NCI-H1930 (cell line): ENCODE measurements around the gene CARD11.

Experiments
- DNase-seq, 2 experiments: peaks; one replicate each; lab custom pipeline; 2025; lab: John Stamatoyannopoulos, UW

Gene CARD11

DNA sequence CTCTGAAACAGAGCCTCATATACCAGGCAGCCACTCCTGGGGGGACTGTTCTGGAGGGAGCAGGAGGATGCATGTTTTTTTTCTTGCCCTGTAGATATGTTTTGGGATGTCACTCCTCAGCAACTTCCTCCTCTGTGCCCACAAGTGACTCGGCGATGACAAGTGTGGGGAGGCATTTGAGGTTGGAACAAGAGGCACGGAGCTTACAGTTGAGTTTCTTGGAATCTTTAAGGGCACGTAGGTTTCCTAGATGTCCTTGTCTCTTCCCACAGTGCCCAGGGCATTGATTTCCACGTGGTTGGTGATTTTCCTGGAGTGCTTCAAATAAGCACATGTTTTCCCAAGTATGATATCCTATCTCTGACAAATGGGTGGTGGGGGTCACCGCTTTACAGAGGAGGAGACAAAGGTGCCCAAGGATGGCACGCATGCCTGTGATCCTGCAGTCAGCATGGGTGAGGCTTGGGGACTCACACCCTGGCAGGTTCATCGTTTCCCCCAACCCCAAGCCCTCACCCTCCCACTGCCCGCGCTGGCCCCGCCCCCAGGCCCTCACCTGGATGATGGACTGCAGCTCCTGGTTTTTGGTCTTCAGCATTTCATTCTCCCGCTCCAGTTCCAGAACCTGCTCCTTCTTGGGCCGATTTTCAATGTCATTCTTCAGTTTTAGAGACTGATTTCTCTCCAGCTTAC lies 104.3 kb downstream of the CARD11 start:
- DNase-seq, result no peak

DNA sequence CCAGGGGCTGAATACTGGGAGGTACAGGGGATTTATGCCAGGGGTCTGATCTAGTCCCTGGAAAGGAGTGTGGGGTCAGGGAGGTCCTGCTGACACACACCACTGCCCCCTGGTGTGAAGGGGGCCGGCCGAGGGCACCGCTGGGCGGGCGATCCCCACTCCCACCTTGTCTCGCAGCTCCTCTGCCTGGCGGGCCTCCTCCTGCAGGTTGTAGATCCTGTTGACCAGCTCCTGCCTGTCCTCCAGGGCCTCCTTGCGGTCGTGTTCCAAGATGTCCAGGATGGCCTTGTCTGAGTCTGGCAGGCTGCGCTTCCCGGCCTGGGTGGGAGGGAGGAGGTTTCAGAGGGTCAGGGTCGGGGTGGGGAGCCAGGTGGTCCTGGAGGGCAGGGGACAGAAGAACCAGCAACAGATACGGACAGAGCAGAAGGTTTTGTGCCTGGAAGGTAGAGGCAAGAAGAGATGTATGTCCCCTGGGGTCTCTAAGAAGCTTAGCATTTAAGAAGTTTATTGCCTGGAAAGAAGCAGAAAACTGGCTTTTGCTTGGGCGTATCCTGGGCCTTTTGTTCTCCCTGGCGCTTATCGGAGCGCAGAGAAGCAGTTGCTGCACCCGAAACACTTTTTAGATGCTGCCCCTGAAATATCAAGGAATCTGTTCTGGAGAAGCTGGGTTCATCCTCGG lies 105.0 kb downstream of the CARD11 start:
- no peak for DNase-seq

DNA sequence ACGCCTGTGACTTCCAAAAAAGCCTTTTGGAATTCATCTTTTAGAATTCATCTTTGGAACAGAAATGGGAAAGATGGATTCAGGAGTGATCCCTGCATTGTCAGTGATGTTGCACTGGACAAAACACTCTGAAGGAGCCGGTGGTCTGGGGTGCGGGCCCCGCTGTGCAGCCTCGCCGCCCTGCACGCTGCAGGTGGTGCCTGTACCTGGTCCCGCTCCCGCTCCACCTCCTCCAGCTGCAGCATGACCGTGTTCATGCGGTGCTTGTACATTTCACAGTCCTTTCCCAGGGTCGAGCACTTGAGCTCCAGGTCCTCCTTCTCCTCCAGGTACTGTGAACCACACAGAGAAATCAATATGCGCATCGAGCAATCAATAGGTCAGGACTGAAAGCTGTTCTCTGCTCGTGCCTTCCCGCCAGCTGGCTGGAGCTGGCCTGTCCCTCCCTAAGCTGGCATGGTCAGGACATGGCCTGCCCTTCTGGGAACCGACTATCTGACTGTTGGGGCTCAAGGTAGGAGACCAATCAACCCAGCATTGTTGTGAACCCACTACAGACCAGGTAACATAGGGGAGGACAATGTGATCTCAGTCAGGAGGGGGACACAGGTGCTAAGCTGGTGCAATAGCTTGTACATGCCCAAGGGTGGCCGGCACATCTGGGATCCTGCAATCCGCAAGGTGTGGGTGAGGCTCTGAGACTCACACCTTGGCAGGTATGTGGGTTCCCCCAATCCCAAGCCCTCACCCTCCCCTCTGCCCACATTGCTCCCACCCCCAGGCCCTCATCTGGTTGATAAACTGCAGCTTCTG lies 105.8 kb downstream of the CARD11 start:
- no peak for DNase-seq

DNA sequence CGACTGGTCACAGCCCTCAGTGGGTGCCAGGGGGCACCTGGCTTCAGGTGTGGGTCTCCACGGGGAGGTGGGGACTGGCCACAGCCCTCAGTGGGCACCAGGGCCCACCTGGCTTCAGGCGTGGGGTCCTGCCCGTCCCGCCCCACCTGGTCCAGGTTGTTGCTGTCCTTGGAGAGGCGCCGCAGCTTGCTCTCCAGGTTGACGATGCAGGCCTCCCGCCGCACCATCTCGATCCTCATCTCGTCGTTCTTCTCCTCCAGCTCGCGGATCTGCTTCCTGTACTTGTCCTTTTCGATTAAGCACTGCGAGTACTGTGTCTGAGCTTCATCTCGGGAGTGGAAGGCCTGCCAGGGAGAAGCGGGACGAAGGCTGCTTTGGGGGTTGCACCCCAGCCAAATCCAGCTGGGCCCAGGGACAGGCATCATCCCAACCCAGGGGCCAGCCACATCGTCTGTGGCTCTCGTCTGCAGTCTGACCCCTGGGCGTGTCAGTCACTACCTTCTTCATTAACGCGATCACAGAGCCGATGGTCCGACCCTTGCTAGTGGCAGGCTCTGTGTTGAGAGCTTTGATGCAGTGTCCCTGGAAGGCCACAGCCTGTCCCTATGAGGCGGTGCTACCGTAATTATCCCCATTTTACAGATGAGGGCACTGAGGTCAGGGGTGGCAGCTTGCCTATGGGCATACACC lies 106.6 kb downstream of the CARD11 start:
- DNase-seq, result no peak

DNA sequence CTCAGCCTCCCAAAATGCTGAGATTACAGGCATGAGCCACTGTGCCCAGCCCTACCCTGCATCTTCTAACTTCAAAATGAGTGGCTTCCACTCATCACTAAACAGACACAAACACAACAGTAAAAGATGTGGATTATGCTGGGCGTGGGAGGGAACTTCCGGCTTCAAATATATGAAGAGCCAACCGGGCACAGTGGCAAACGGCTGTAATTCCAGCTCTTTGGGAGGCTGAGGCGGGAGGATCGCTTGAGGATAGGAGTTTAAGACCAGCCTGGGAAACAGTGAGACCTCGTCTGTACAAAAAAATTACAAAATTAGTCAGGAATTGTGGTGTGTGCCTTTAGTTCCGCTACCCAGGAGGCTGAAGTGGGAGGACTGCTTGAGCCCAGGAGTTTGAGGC lies 107.4 kb downstream of the CARD11 start:
- no peak for DNase-seq

DNA sequence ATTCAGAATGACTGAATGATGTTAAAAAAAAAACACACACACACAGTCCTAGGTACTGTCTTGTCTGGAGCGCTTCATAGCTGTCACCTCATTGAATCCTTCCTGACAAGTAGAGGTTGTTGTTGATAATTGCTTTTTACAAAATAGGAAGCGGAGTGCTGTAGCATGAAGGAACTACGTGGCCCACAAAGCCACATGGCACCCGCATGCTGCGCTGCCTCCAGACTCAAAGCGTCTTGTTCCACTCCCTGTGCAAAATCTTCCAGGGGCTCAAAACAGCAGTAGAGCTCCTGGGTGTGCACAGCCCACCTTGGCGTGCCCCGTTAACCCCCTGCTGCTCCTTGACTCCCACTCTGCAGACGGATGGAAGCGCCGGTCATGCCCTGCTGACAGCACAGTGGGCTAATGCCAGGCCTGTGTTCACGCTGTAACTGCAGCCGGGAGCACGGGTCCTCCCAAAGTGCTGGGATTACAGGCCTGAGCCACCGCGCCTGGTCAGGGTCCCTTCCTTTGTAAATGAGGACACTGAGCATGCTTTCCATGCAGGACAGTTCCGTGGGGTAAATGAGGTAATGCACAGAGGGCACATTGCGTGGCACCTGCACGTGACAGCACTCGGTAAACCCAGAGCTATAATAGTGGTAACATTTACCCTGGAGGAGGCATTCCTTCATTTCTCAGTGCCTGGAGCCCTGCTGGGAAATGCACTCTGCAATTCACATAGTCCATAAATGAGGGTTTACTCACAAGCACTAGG lies 108.5 kb downstream of the CARD11 start:
- DNase-seq, result no peak

DNA sequence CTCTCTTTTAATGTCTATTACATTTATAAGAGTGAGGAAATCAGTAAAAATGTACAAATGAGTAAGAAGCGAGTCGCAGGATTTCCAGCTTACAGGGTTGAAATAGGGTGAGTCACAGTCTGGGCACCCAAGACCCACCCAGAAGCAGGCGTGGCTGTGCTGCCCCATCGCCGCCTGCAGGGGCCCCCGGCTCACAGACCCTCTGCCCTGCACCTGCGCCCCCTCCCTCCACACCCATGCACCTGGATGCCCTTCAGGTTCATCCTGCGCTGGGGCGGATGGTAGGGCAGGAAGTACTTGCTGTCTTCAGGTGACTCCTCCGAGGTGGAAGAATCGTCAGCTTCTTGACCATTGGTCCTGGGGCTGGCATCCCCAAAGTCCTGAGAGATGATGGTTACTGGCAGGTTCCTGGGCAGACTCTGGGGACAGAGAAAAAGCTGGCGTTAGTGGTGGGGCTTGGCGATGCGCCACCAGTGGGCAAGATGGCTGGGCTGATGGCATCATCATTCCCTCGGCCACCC lies 109.4 kb downstream of the CARD11 start:
- no peak for DNase-seq

DNA sequence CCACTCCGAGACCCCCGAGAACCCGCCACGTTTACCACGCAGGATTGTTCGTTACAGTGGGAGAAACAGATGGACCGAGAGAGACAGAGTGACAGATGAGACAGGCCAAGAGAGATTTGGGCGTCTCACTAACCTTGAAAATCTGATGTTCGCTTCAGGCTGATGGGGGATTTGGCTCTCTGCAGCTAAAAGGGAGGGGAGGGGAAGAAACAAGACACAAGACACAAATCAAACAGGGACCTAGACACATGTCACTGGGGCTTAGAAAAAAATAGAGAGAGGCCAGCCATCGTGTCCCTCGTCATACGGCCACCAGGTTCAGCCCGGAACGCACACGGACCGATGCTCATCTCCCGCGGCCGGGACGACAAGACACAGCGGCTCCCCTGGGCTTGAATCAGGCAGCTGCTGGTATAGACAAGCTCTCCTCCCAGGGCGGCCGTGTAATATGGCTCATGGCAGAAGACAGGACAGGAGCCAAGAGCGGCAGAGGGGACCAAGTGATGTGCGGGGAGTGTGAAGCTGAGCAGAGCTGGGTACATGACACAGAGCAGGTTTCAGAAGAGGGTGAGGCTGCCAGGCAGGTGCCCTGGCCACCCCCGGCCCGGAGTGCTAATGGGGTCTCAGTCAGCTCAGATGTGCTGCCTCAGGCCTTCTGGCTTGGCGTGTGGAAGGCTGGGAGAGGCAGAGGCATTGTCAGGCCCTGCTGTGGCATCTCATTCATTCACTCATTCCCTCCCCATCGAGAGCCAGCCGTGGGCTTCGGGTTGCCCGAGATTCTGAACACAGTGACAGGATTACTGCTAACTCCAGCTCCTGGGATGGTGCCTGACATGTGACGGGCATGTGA lies 111.0 kb downstream of the CARD11 start:
- DNase-seq, result no peak

DNA sequence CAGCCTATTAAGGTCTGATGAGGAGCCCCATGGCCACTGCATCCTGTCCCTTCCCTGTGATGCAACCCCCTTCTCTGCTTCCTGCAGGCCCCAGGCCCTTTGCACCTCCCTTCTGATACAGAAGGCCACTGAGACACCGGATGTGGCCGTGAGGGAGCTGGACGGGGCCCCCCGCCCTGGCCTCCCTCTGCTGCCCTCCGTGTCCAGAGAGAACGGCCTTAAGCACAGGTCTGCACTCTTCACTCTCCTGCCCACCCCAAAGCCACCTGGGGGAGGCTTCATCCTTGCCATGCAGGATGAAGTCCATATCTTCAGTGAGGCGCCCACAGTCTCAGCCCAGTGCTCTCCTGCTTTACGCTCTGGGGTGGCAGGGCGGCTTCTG lies 112.6 kb downstream of the CARD11 start:
- DNase-seq, result no peak

DNA sequence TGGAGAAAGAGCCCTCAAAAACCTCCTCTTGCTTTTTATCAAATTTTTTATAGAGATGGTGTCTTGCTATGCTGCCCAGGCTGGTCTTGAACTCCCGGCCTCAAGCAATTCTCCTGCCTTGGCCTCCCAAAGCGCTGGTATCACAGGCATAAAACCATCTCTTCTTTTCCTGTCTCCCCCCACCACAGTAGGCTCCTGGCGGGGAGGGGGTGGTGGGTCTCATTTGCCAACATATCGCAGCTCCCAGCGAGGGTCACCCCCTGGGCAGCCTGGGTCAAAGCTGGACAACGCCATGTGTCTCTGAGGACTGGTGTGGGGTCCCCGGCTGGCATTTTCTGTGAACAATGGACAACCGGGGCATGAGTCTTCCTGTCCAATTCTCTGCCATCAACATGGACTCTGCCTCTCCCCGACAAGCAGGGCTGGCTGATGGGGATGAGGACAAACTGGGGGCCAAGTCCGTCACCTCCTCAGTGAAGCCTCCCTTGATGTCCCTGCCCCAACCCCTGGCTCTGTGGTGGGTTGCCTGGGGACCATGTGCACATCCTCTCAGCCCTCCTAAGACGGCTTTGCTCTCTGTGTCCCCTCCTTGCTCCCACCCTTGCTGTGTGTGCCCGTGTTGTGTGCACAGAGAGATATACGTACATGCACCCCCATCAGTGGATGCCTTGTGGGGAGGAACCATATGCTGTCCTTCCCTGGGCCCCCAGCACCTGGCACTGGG lies 113.2 kb downstream of the CARD11 start:
- no peak for DNase-seq

DNA sequence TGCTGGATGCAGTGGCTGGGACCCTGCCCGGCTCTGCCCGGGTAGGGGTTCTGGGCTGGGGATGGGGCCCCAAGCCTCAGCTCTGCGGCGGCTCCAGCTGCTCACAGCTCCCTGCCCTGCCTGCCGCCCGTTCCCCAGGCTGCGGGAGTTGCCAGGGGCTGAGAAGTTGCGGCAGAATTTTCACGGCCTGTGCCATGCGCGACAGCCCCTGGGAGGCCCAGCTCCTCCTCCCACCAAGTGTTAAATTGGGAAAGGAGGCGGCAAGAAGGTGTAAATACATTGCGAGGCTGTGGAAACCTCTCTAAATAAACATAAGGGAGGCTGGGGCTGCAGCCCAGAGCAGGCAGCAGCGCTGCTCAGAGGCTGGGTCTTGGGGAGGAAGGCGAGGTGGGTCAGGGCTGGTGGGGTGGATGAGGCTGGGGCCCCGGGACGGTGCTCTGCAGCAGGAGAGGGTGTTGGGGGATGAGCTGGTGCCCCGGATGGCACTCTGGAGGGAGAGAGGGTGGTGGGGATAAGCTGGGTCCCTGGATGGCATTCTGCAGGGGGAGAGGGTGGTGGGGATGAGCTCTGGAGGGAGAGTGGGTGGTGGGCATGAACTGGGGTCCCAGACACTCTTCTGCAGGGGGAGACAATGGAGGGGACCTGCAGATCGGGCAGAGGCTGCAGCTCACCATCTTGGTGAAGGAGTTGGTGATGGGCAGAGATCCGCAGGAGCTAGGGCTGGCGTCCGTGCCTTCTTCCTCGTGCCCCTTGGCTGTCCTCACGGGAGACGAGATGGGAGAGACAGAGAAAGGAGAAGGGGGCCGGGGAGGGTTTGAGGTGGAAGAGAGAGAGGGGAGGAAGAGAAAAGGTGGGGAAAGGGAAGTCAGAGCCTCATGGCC lies 114.1 kb downstream of the CARD11 start:
- DNase-seq, result no peak

DNA sequence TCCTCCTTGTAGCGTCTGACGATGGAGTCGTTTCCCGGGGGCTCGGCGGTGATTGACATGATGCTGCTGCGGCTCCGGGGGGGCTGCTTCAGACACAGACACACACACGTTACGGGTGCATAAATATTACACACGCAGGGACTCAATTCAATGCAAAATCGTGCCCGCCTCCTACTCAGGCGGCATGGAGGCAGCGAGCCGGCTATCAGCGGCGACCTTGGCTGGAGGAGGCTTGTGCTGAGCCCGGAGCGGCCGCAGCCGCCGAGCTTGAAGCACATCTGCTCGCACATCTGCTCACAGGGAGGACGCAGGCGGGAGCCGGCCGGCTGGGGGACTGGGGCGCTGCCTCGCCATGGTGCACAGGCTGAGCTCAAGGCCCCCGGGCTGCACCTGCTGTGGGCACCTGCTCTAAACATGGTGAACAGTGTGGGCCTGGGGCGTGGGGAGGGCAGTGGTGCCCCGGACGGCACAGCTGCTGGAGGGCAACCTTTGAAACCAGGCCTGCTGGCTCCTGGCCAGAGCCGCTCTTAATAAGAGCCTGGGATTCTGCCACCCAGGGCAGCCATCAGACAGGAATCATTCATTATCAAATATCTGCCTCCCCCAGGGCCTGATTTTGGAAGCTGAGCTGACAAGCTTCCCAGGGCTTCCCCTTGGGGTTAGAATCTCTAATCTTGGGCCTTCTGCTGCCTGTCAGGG lies 114.9 kb downstream of the CARD11 start:
- DNase-seq, result no peak

DNA sequence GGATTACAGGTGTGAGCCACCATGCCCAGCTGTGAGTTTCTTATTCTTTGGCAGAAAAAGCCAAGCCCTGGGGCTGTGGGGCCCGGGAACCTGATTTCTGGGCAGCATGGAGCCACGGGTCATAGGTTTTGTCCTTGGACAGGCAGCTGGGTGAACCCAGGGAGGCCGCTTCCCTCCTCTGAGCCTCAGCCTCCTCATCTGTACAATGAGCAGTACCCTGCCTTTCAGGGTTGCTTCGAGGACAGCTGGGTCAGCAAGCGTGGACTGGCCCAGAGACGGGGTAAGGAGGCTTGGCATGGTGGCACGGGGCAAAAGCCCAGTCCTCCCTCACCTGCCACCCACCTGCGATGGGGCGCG lies 115.4 kb downstream of the CARD11 start:
- DNase-seq, result no peak

DNA sequence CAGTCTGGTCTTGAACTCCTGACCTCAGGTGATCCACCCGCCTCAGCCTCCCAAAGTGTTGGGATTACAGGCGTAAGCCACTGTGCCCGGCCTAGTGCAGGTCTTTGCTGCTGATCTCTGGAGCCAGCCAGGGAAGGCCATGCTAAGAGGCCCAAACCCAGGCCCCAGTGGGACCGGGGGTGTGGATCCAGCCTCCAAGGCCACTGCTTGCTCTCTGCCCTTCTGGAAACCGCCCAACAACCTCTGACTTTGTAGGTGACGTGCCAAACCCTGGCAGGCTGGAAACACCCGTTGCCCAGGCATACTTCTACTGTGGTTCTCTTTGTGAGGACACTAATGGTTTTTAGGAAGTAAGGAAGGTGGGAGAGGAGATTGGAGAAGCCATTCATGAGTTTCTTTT lies 116.1 kb downstream of the CARD11 start:
- DNase-seq, result no peak

DNA sequence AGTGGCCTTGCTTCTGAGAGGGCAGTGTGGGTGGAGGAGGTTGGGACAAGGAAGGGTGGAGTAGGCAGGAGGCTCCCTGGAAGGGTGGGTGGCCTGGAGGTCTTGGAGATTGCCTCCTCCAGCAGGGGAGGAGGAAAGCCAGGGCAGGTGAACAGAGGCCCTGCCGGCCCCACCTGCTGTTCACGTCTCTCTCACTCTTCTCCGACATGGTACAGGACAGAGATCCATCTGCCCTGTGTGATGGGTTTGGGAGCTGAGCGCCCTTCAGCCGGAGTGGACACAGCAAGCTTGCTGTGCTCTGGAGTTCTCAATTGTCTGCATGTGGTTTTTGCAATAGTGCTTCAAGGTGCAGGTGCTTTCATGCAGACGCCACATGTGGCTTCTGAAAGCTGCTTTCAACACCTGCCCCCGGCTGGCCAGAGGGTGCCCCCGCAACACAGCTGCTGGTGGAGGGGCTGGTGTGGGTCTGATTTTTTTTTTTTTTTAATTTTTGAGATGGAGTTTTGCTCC lies 116.7 kb downstream of the CARD11 start:
- no peak for DNase-seq

DNA sequence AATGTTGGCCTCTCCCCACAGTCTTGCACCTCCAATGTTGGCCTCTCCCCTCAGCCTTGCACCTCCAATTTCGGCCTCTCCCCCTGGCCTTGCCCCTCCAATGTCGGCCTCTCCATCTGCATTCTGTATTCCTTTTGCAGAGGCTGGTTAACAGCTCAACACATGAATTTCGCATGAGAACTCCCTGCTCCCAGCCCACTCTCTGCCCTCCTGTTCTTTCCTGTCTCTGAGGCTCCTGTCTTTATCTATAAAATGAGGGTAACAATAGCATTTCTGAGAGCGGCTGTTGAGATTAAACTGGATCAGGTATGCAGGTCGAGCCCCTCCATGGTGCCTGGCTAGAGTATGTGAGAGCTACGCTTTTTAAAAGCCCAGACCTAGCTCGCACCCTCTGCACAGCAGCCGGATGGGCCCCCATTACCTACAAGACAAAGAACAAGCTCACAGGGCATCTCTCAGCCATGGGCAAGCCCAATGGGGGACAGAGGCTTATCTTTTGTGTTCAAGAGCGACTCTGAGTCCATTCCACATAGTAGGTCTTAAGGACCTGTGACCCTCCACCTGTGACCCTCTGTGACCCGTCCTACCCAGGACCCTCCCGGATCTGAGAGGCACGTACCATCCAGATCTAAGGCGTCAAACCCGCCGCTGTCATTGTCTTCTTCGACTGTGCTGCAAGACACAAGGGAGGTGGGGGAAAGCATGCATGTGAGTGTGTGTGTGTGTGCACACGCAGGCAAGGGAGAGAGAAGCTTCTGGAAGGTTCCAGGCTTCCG lies 117.4 kb downstream of the CARD11 start:
- DNase-seq, result no peak
